HepG2 (cell line): Measurements from ENCODE around the gene ADGRF1. TPM values are rescaled to one million over a fixed set of nuclear protein-coding genes. Genes with fewer than 3 reads are reported as not detected.

Source experiments
- ATAC-seq: fragments of 200-7000 bp; cut with Tn5 transposase; 3 replicates; pipeline ENCODE4 v1.9.1; 2020; ENCODE audit warnings: mild to moderate bottlenecking, moderate library complexity
- BruUV-seq: library from RNA; stranded (reverse); fragments of 400-500 nt; replicated peaks from 2 replicates; lab custom pipeline; 2021; lab: Mats Ljungman, UMichigan
- CTCF ChIA-PET: fragments of 300-600 bp; formaldehyde crosslinking; extraction: SDS; loops from one replicate; lab custom pipeline; 2021; ENCODE audit warnings: low total read pairs, inconsistent platforms, low intra/inter-chr PET ratio; lab: Yijun Ruan, JAX
- POLR2A ChIA-PET: fragments of 350-600 bp; sonication (Branson Sonifier 250); formaldehyde crosslinking; loops from one replicate; lab custom pipeline; 2020; ENCODE audit warnings: antibody characterized with exemption, inconsistent platforms; lab: Yijun Ruan, JAX
- DNase-seq: peaks from one replicate; pipeline ENCODE4 v3.0.0-alpha.2; 2015; ENCODE audit warnings: low spot score
- FAIRE-seq: peaks from 3 replicates; lab custom pipeline; 2011; peaks lifted over from hg19 to GRCh38; lab: Jason Lieb, UNC
- H2AFZ ChIP-seq: one replicate; pipeline ENCODE4 v1.6.1; 2011; ENCODE audit warnings: low read length, inconsistent platforms
- H3K27ac ChIP-seq: fragments of 300-600 bp; 3 replicates; pipeline ENCODE4 v1.8.0; 2011; ENCODE audit warnings: mixed run types, mild to moderate bottlenecking, mixed read lengths, low read length, inconsistent platforms; ENCODE audit not compliant: insufficient read depth; ENCODE audit errors: extremely low read length
- H3K27me3 ChIP-seq, 2 experiments: fragments of 200-600 bp in 1 of 2; 2 replicates in 1 of 2; 3 replicates in 1 of 2; pipeline versions ENCODE4 v1.6.0 to v1.8.0; 2011; ENCODE audit warnings: low read length in 2 of 2, mild to moderate bottlenecking in 2 of 2, moderate library complexity in 2 of 2, inconsistent platforms in 1 of 2; ENCODE audit not compliant: insufficient read depth in 2 of 2, control insufficient read depth in 1 of 2
- H3K36me3 ChIP-seq, 2 experiments: fragments of 200-600 bp in 1 of 2; replicated peaks in 1 of 2; 2 replicates in 1 of 2; 3 replicates in 1 of 2; pipeline versions ENCODE4 v1.5.1 to v1.8.0; 2011; ENCODE audit warnings: low read length in 2 of 2, inconsistent platforms in 1 of 2; ENCODE audit not compliant: insufficient read depth in 2 of 2, control insufficient read depth in 1 of 2
- H3K4me1 ChIP-seq: 2 replicates; pipeline ENCODE4 v1.5.1; 2012; ENCODE audit warnings: low read length, inconsistent platforms; ENCODE audit not compliant: insufficient read depth
- H3K4me2 ChIP-seq: 2 replicates; pipeline ENCODE4 v1.6.0; 2011; ENCODE audit warnings: low read depth, low read length, inconsistent platforms
- H3K4me3 ChIP-seq, 3 experiments: fragments of 200-600 bp in 1 of 3; sonication (generic), shearing (Covaris generic) in 1 of 3; replicated peaks in 1 of 3; 2 replicates each; pipeline ENCODE4 v1.5.1; 2011 to 2016; ENCODE audit warnings: low read length in 3 of 3, inconsistent platforms in 2 of 3, low read depth in 2 of 3, mild to moderate bottlenecking in 2 of 3, control low read depth in 1 of 3, mixed read lengths in 1 of 3; ENCODE audit not compliant: insufficient read depth in 1 of 3
- H3K79me2 ChIP-seq: one replicate; pipeline ENCODE4 v1.6.1; 2011; ENCODE audit warnings: low read length, inconsistent platforms; ENCODE audit not compliant: insufficient read depth
- H3K9ac ChIP-seq: 2 replicates; pipeline ENCODE4 v1.6.0; 2011; ENCODE audit warnings: mild to moderate bottlenecking, low read depth, low read length, inconsistent platforms; ENCODE audit not compliant: insufficient read depth
- H3K9me3 ChIP-seq: 2 replicates; pipeline ENCODE4 v1.5.1; 2012; ENCODE audit warnings: mild to moderate bottlenecking, low read length
- H4K20me1 ChIP-seq: 2 replicates; pipeline ENCODE4 v1.6.0; 2011; ENCODE audit warnings: inconsistent platforms, mild to moderate bottlenecking, low read length, moderate library complexity; ENCODE audit not compliant: insufficient read depth
- FOXP1 ChIP-seq, 2 experiments: fragments of 450-650 bp in 1 of 2; IDR thresholded peaks; 2 replicates each; pipeline ENCODE4 v1.6.1; 2017 to 2018; ENCODE audit warnings: antibody characterized with exemption in 1 of 2
- RBFOX2 ChIP-seq: fragments of 200-400 bp; formaldehyde crosslinking; IDR thresholded peaks from 2 replicates; pipeline ENCODE4 v1.6.1; 2017; ENCODE audit warnings: low read depth, mild to moderate bottlenecking, low read length
- TAF1 ChIP-seq: sonication (generic); formaldehyde crosslinking; IDR thresholded peaks from 2 replicates; pipeline ENCODE4 v1.4.0; 2020; ENCODE audit warnings: missing genetic modification reagents
- ZNF143 ChIP-seq: sonication (generic); formaldehyde crosslinking; IDR thresholded peaks from 2 replicates; pipeline ENCODE4 v1.4.0; 2020; ENCODE audit warnings: missing genetic modification reagents
- ZNF20 ChIP-seq: sonication (generic); formaldehyde crosslinking; IDR thresholded peaks from 2 replicates; pipeline ENCODE4 v1.4.0; 2020; ENCODE audit warnings: mild to moderate bottlenecking, moderate library complexity, missing genetic modification reagents
- ZNF337 ChIP-seq: sonication (generic); formaldehyde crosslinking; IDR thresholded peaks from 2 replicates; pipeline ENCODE4 v1.5.1; 2020; ENCODE audit warnings: missing genetic modification reagents, low read depth, mild to moderate bottlenecking, borderline replicate concordance
- ZNF382 ChIP-seq: sonication (generic); formaldehyde crosslinking; IDR thresholded peaks from 2 replicates; pipeline ENCODE4 v1.5.0; 2020; ENCODE audit warnings: missing genetic modification reagents, mild to moderate bottlenecking, borderline replicate concordance
- WGBS: methylation state at CpG from one replicate; pipeline ENCODE4 v1.1.6; 2017; ENCODE audit warnings: low lambda C conversion rate; 5-methylcytosine and 5-hydroxymethylcytosine counted together
- in situ Hi-C: cut with HindIII; loops from 2 replicates; pipeline ENCODE4 v1.10.0; 2017; ENCODE audit warnings: low pct_unique_long_range_greater_than_20kb; ENCODE audit not compliant: extremely low pct_ligation_motif_present
- intact Hi-C: fragments of 100-400 bp; cut with micrococcal nuclease; formaldehyde crosslinking; loops from one replicate; pipeline ENCODE4 v1.10.0; 2022; ENCODE audit not compliant: unreplicated experiment
- polyA plus RNA-seq, 8 experiments: library from polyadenylated mRNA; depleted of rRNA in 3 of 8; stranded (reverse) in 7 of 8; unstranded in 1 of 8; fragments of >200 nt; fragmentation: Illumina TruSeq in 4 of 8; extraction: Trizol in 4 of 8; gene quantifications; 2 replicates each; pipeline versions ENCODE4 v1.2.1 to v1.2.3, GENCODE V29; 2011 to 2016; ENCODE audit warnings: low read depth in 4 of 8, missing spikeins in 1 of 8, mixed read lengths in 1 of 8; ENCODE audit not compliant: insufficient read depth in 1 of 8
- total RNA-seq, 5 experiments: library from RNA; depleted of rRNA; stranded (reverse); fragments of >200 nt; fragmentation: Illumina TruSeq; extraction: Trizol; gene quantifications; 2 replicates each; pipeline ENCODE4 v1.2.3, GENCODE V29; 2016; ENCODE audit warnings: low read depth in 1 of 5
- TF ChIP-seq, protein P1 (sequence below): sonication (generic); formaldehyde crosslinking; IDR thresholded peaks from 2 replicates; pipeline ENCODE4 v1.5.0; 2020; ENCODE audit warnings: mild to moderate bottlenecking, missing genetic modification reagents
- TF ChIP-seq, protein P2 (sequence below): sonication (generic); formaldehyde crosslinking; conservative IDR thresholded peaks from 2 replicates; pipeline ENCODE4 v1.4.0; 2020; ENCODE audit warnings: missing genetic modification reagents
- TF ChIP-seq, protein P3 (sequence below): IDR thresholded peaks from 2 replicates; pipeline ENCODE4 v1.6.1; 2016; ENCODE audit warnings: mild to moderate bottlenecking, missing biosample characterization, missing genetic modification reagents

The ADGRF1 gene
- total and polyA plus RNA-seq, 2 of the 13 experiments (the other 11 are each of a cell fraction or from before 2014, with no cell fraction given) = not detected

DNA sequence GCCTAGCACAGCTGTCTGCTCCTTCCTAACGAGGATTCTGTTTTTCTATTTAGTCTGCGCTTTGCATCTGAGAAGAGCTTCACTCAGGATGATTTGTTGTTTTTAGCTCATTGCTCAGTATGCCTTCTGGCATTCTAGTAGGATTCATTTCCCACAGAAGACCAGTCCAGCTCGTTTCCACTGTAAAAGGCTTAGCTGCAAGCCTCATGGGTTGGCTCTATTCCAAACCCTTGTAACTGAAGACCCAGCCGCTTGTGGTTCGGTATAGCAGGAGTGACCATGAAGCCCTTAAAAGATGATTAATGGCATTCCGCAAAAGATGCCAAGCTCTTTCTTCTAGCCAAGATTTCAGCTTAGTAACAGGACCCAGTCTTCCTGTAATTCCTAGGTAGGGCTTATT is 7.2 kb downstream of the ADGRF1 start:
- ChIA-PET CTCF (no interaction called here), POLR2A (interaction anchor here (0.7 kb wide), 1 partner anchor 12 kb away, joined by 3 read pairs; no protein-coding TSS in a partner anchor)
- H4K20me1 ChIP-seq = no peaks in the 10 kb centered on the region
- H3K27me3 ChIP-seq = peaks cover 6 to 68% of the 10 kb centered on the region in 2 experiments; a peak in 4 of 5 replicates
- no peak for DNase-seq
- H3K9ac ChIP-seq = no peak overlapping the region
- H3K27ac ChIP-seq = no peak overlapping the region
- intact Hi-C loops = no loop called here
- TF ChIP-seq, protein P1, sequence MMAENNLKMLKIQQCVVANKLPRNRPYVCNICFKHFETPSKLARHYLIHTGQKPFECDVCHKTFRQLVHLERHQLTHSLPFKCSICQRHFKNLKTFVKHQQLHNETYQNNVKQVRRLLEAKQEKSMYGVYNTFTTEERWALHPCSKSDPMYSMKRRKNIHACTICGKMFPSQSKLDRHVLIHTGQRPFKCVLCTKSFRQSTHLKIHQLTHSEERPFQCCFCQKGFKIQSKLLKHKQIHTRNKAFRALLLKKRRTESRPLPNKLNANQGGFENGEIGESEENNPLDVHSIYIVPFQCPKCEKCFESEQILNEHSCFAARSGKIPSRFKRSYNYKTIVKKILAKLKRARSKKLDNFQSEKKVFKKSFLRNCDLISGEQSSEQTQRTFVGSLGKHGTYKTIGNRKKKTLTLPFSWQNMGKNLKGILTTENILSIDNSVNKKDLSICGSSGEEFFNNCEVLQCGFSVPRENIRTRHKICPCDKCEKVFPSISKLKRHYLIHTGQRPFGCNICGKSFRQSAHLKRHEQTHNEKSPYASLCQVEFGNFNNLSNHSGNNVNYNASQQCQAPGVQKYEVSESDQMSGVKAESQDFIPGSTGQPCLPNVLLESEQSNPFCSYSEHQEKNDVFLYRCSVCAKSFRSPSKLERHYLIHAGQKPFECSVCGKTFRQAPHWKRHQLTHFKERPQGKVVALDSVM (CRISPR knock-in tag) = no peak
- TF ChIP-seq ZNF382 (CRISPR knock-in tag) (no peak), RBFOX2 (no peak), FOXP1 (IDR thresholded peaks at IDR 0.05) (no peak), FOXP1 (CRISPR knock-in tag; IDR thresholded peaks at IDR 0.05) (no peak), ZNF20 (CRISPR knock-in tag) (no peak), ZNF337 (no peak), TAF1 (CRISPR knock-in tag) (no peak), ZNF143 (CRISPR knock-in tag) (no peak)
- TF ChIP-seq, protein P2, sequence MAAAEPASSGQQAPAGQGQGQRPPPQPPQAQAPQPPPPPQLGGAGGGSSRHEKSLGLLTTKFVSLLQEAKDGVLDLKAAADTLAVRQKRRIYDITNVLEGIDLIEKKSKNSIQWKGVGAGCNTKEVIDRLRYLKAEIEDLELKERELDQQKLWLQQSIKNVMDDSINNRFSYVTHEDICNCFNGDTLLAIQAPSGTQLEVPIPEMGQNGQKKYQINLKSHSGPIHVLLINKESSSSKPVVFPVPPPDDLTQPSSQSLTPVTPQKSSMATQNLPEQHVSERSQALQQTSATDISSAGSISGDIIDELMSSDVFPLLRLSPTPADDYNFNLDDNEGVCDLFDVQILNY (CRISPR knock-in tag) = no peak
- TF ChIP-seq, protein P3, sequence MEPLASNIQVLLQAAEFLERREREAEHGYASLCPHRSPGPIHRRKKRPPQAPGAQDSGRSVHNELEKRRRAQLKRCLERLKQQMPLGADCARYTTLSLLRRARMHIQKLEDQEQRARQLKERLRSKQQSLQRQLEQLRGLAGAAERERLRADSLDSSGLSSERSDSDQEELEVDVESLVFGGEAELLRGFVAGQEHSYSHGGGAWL (CRISPR knock-in tag) = no peak
- TF ChIP-seq, all 625 proteins: peak for 0
- BruUV-seq = no TSS peak
- H3K36me3 ChIP-seq = no peaks in the 10 kb centered on the region
- H3K79me2 ChIP-seq = no peaks in the 10 kb centered on the region
- in situ Hi-C loops = no loop called here
- no peak overlapping the region for H3K4me3 ChIP-seq
- H2AFZ ChIP-seq = no peak overlapping the region
- ATAC-seq = no peak
- H3K9me3 ChIP-seq = no peaks in the 10 kb centered on the region
- FAIRE-seq = no peak
- no peaks in the 10 kb centered on the region for H3K4me1 ChIP-seq
- WGBS = 9% methylated on average over 6 of the region's 6 CpGs
- H3K4me2 ChIP-seq = no peak overlapping the region
